ENCODE measurements around the gene TRIM41. TPM values are rescaled to one million over a fixed set of nuclear protein-coding genes. Genes with fewer than 3 reads are reported as not detected.

TRIM41 gene
- total and polyA plus RNA-seq, 9 of the 15 experiments (the other 6 are each of a cell fraction or from before 2014, with no cell fraction given): 1.8 to 47.6 (median 20.9) TPM

DNA sequence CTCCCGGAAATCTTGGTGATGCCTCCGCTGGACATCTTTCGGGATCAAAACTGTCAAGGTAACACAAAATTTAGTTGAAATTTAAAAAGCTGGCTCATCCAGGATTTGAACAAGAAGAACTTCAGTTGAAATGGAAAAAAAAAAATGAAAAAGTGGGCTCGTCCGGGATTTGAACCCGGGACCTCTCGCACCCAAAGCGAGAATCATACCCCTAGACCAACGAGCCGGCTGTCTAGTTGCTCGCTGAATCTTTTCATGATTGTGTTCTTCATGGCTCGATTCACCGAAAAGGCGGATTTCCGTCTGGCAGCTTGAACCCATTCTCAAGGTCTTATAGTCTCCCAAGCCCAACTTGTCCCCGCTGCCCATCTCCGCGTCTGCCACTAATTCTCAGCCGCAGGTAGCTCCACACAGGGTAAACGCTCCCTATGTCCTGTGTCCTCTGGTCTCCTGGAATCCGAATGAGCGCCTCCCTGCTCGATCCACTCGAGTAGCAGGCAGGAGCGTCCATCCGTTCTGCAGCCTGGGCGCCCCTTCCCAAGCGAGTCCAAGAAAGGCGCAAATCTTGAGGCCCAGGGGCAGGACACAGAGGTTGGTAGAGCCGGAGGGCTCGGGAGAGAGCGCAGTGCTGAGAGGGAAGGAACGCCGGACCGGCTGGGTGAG, 34.2 kb upstream of the TRIM41 start (continued):
- TF ChIP-seq, protein P1, sequence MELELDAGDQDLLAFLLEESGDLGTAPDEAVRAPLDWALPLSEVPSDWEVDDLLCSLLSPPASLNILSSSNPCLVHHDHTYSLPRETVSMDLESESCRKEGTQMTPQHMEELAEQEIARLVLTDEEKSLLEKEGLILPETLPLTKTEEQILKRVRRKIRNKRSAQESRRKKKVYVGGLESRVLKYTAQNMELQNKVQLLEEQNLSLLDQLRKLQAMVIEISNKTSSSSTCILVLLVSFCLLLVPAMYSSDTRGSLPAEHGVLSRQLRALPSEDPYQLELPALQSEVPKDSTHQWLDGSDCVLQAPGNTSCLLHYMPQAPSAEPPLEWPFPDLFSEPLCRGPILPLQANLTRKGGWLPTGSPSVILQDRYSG (tag; conservative IDR thresholded peaks at IDR 0.05; ENCODE audit: low read depth): no peak
- TF ChIP-seq FIP1L1 (IDR thresholded peaks at IDR 0.05; ENCODE audit: low read depth, low read length, poor library complexity, severe bottlenecking): no peak
- TF ChIP-seq ESRRB (CRISPR knock-in tag; IDR thresholded peaks at IDR 0.05; ENCODE audit: borderline replicate concordance): no peak
- no peak for TF ChIP-seq ZNF586 (CRISPR knock-in tag; conservative IDR thresholded peaks at IDR 0.05)
- no peak for TF ChIP-seq ZNF24 (IDR thresholded peaks at IDR 0.05)
- no peak for TF ChIP-seq ZNF830 (CRISPR knock-in tag; IDR thresholded peaks at IDR 0.05)
- TF ChIP-seq HDAC6 (IDR thresholded peaks at IDR 0.05; ENCODE audit: low read depth, low read length): peak; percentile 49; the same call in 1 of the 2 replicates
- no peak for TF ChIP-seq CBFA2T2 (conservative IDR thresholded peaks at IDR 0.05)
- no peak for TF ChIP-seq PATZ1 (CRISPR knock-in tag; IDR thresholded peaks at IDR 0.05; ENCODE audit: borderline replicate concordance)
- peak; percentile 60 for TF ChIP-seq LCOR (CRISPR knock-in tag; IDR thresholded peaks at IDR 0.05)
- TF ChIP-seq ZNF197 (CRISPR knock-in tag; IDR thresholded peaks at IDR 0.05; ENCODE audit: low read depth): no peak
- 0 out of 2 replicates have a peak, but pooled peaks have one; percentile 40 for TF ChIP-seq TCF7 (IDR thresholded peaks at IDR 0.05; ENCODE audit: borderline replicate concordance)
- no peak for TF ChIP-seq HDAC3 (IDR thresholded peaks at IDR 0.05; ENCODE audit: borderline replicate concordance, partially characterized antibody)
- TF ChIP-seq ZBTB12 (CRISPR knock-in tag; IDR thresholded peaks at IDR 0.05): no peak
- no peak for TF ChIP-seq PTBP1 (IDR thresholded peaks at IDR 0.05; ENCODE audit: low read depth, low read length)
- no peak for TF ChIP-seq DEAF1 (CRISPR knock-in tag; IDR thresholded peaks at IDR 0.05)
- no peak for TF ChIP-seq SREBF1 (IDR thresholded peaks at IDR 0.05; ENCODE audit: borderline replicate concordance, low read depth, low read length)
- no peak for TF ChIP-seq ZNF232 (CRISPR knock-in tag; IDR thresholded peaks at IDR 0.05)
- no peak for TF ChIP-seq CBFB (CRISPR knock-in tag; IDR thresholded peaks at IDR 0.05)
- no peak for TF ChIP-seq TSC22D4 (tag; IDR thresholded peaks at IDR 0.05)
- TF ChIP-seq ZNF445 (CRISPR knock-in tag; IDR thresholded peaks at IDR 0.05; ENCODE audit: low read depth): no peak

Data from K562 (cell line).